HFFc6 (cell line): ENCODE measurements around the gene CDK4. TPM values are rescaled to one million over a fixed set of nuclear protein-coding genes. Genes with fewer than 3 reads are reported as not detected.

Experiments
- DNase-seq: peaks from one replicate; pipeline ENCODE4 v3.0.0-alpha.2; 2018
- H3K27ac Mint-ChIP-seq: 2 replicates; pipeline ENCODE4 v1.8.0; 2020; ENCODE audit warnings: mild to moderate bottlenecking, mixed read lengths
- H3K27me3 Mint-ChIP-seq: 2 replicates; pipeline ENCODE4 v1.8.0; 2021; ENCODE audit warnings: mild to moderate bottlenecking, moderate library complexity, mixed read lengths; ENCODE audit not compliant: insufficient read depth
- H3K36me3 Mint-ChIP-seq: 2 replicates; pipeline ENCODE4 v1.8.0; 2021; ENCODE audit warnings: low read depth, mixed read lengths
- H3K4me1 Mint-ChIP-seq: 2 replicates; pipeline ENCODE4 v1.8.0; 2020; ENCODE audit warnings: low read depth, mixed read lengths
- H3K4me3 Mint-ChIP-seq: 2 replicates; pipeline ENCODE4 v1.8.0; 2020; ENCODE audit warnings: mild to moderate bottlenecking, moderate library complexity, mixed read lengths
- H3K9me3 Mint-ChIP-seq: 2 replicates; pipeline ENCODE4 v1.8.0; 2020; ENCODE audit warnings: mild to moderate bottlenecking, mixed read lengths
- microRNA-seq: library from miRNA; unstranded; fragments of <30 nt; microRNA quantifications from one replicate; pipeline ENCODE4, GENCODE V29; 2019
- total RNA-seq, 6 experiments: library from RNA; stranded (reverse); fragmentation: NEBNext Ultra II Directional; extraction: Animal tissue kit (Norgen Biotek cat#: 25700); gene quantifications; 2 replicates in 1 of 6; 3 replicates in 5 of 6; pipeline ENCODE4 v1.2.3, GENCODE V29; 2021
- TF ChIP-seq, protein P1 (sequence below): fragments of 200-600 bp; sonication (generic); IDR thresholded peaks from 2 replicates; pipeline ENCODE4 v1.5.0; 2021; ENCODE audit warnings: antibody characterized with exemption, mild to moderate bottlenecking

Gene CDK4
- total RNA-seq, 6 experiments from 2014 or later: 112 to 140 (median 116) TPM

DNA sequence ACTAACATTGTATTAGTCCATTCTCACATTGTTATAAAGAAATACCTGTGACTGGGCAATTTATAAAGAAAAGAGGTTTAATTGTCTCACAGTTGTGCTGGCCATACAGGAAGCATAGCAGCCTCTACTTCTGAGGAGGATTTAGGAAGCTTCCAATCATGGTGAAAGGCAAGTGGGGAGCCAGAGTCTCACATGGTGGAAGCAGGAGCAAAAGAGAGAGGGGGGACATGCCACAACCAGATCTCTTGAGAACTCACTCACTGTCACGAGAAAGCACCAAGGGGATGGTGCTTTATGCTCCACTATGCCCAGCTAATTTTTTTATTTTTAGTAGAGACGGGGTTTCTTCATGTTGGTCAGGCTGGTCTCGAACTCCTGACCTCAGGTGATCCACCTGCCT lies 44.9 kb downstream of the CDK4 start:
- DNase-seq: no peak
- Mint-ChIP-seq H3K36me3 (peaks cover 34% of the 10 kb centered on the region), H3K4me1 (no peaks in the 10 kb centered on the region), H3K27me3 (no peaks in the 10 kb centered on the region; the same call in 1 of the 2 replicates), H3K27ac (no peak overlapping the region), H3K9me3 (no peaks in the 10 kb centered on the region), H3K4me3 (no peak overlapping the region)
- TF ChIP-seq, protein P1, sequence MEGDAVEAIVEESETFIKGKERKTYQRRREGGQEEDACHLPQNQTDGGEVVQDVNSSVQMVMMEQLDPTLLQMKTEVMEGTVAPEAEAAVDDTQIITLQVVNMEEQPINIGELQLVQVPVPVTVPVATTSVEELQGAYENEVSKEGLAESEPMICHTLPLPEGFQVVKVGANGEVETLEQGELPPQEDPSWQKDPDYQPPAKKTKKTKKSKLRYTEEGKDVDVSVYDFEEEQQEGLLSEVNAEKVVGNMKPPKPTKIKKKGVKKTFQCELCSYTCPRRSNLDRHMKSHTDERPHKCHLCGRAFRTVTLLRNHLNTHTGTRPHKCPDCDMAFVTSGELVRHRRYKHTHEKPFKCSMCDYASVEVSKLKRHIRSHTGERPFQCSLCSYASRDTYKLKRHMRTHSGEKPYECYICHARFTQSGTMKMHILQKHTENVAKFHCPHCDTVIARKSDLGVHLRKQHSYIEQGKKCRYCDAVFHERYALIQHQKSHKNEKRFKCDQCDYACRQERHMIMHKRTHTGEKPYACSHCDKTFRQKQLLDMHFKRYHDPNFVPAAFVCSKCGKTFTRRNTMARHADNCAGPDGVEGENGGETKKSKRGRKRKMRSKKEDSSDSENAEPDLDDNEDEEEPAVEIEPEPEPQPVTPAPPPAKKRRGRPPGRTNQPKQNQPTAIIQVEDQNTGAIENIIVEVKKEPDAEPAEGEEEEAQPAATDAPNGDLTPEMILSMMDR: no peak

DNA sequence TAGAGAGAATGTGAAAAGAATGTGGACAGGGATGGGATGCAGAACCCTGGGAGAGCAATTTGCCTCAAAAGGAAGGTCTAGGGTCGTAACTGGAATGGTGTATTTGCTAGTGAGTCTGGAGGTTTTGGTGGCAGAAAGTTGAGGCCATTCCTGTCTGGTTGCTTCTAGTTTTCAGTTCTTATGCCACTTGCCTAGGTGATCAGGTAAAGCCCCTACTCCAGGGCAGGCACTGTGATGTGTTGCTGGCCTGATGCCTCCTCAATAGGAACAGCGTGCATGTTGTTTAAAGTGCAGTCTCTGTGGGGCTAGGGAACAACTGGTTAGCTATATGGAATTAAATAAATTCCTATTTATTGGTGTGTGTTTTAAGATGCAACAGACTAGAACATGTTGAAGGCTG lies 51.8 kb downstream of the CDK4 start:
- no peak for DNase-seq
- H3K27ac Mint-ChIP-seq: no peak overlapping the region
- no peaks in the 10 kb centered on the region for H3K27me3 Mint-ChIP-seq
- TF ChIP-seq, protein P1: no peak
- no peaks in the 10 kb centered on the region for H3K9me3 Mint-ChIP-seq
- H3K4me3 Mint-ChIP-seq: no peak overlapping the region
- H3K4me1 Mint-ChIP-seq: no peaks in the 10 kb centered on the region
- peaks cover 53% of the 10 kb centered on the region for H3K36me3 Mint-ChIP-seq

DNA sequence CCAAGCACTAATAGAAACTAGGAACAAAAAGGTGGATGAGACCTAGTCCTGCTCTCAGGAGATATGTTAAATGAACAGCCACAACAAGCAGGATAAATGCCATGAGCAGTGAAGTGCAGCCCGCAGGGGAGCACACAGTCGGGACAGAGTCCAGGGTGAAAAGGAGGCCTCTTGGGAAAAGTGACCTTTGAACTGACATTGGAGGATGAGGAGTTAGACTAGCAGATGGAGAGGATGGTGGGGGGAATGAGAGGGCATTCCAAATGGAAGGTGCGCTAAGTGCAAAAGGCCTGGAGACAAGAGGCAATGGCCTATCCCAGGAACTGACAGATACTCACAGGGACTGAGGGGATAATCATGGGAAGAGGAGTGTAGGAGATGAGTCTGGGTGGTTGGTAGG lies 53.7 kb downstream of the CDK4 start:
- Mint-ChIP-seq H3K4me3 (no peak overlapping the region), H3K9me3 (no peaks in the 10 kb centered on the region), H3K4me1 (no peaks in the 10 kb centered on the region), H3K27me3 (no peaks in the 10 kb centered on the region), H3K27ac (no peak overlapping the region), H3K36me3 (peaks cover 41% of the 10 kb centered on the region)
- DNase-seq: no peak
- TF ChIP-seq, protein P1: no peak

Small RNA genes lying within 50 kb of the gene (microRNA-seq; reads per million reads assigned to microRNA genes)
- 2.3 reads per million for gene MIR6759

Other genes with a start within 250 kb of the CDK4 start
- gene DDIT3, start 231.8 kb downstream of the CDK4 start, total RNA-seq: 10 to 100 TPM in 4 of 6 experiments, 1 to 10 TPM in 2; 9.4 to 10.8 (median 10.2) TPM
- gene MBD6, start 229.5 kb downstream of the CDK4 start, total RNA-seq: 10 to 100 TPM; 40.7 to 43.6 (median 42.1) TPM
- 100 to 1,000 TPM; 110 to 123 (median 116) TPM for gene DCTN2, start 205.1 kb downstream of the CDK4 start, total RNA-seq
- 1 to 10 TPM; 1.0 to 1.8 (median 1.2) TPM for gene KIF5A, start 202.3 kb downstream of the CDK4 start, total RNA-seq
- 10 to 100 TPM; 21.1 to 33.1 (median 24.3) TPM for gene PIP4K2C, start 161.1 kb downstream of the CDK4 start, total RNA-seq
- gene DTX3, start 147.5 kb downstream of the CDK4 start, total RNA-seq: 10 to 100 TPM; 17.7 to 21.0 (median 19.2) TPM
- 10 to 100 TPM; 10.2 to 21.9 (median 11.9) TPM for gene ARHGEF25, start 140.9 kb downstream of the CDK4 start, total RNA-seq
- gene B4GALNT1, start 119.1 kb downstream of the CDK4 start, total RNA-seq: 1 to 10 TPM; 1.4 to 3.1 (median 2.3) TPM
- 100 to 1,000 TPM; 150 to 158 (median 156) TPM for gene OS9, start 58.2 kb downstream of the CDK4 start, total RNA-seq
- under 1 TPM; 0.14 to 0.18 (median 0.14) TPM for gene AGAP2, start 13.6 kb downstream of the CDK4 start, total RNA-seq
- 10 to 100 TPM; 20.3 to 32.3 (median 24.3) TPM for gene TSPAN31, start 7.3 kb downstream of the CDK4 start, total RNA-seq
- 1 to 10 TPM in 4 of 6 experiments, under 1 TPM in 2; 0.94 to 3.2 (median 1.2) TPM for gene MARCHF9, start 2.8 kb upstream of the CDK4 start, total RNA-seq
- gene CYP27B1, start 14.8 kb upstream of the CDK4 start, total RNA-seq: 1 to 10 TPM in 3 of 6 experiments, under 1 TPM in 3; 0.57 to 1.8 (median 0.96) TPM
- 10 to 100 TPM; 30.0 to 41.8 (median 36.0) TPM for gene METTL1, start 19.8 kb upstream of the CDK4 start, total RNA-seq
- gene EEF1AKMT3, start 20.3 kb upstream of the CDK4 start, total RNA-seq: 1 to 10 TPM; 6.3 to 9.0 (median 7.8) TPM
- gene TSFM, start 30.5 kb upstream of the CDK4 start, total RNA-seq: 10 to 100 TPM; 28.6 to 36.8 (median 33.7) TPM
- 1 to 10 TPM in 1 of 6 experiments, under 1 TPM in 5; 0.14 to 1.1 (median 0.67) TPM for gene AVIL, start 66.4 kb upstream of the CDK4 start, total RNA-seq
- 100 to 1,000 TPM in 5 of 6 experiments, 10 to 100 TPM in 1; 99.2 to 128 (median 111) TPM for gene CTDSP2, start 94.4 kb upstream of the CDK4 start, total RNA-seq
- gene ATP23, start 189.3 kb upstream of the CDK4 start, total RNA-seq: 1 to 10 TPM; 3.1 to 4.0 (median 3.6) TPM